ENCODE results near the gene NPAS2. TPM values are rescaled to one million over a fixed set of nuclear protein-coding genes. Genes with fewer than 3 reads are reported as not detected.

Gene NPAS2
- total and polyA plus RNA-seq, 2 donors (not counting 1 experiment from before 2014, with no cell fraction given) = 3.6 to 4.9 TPM

GRCh38 chr2:100810603-100811145, 9.3 kb upstream of the NPAS2 start:
- Histone ChIP-seq H3K4me3 (replicated peaks in 1 of 4; ENCODE audit: control extremely low read depth in 1 of 4, insufficient read depth in 1 of 4, low read depth in 3 of 4, low read length in 4 of 4) (no peak overlapping the region), H3K27me3 (ENCODE audit: control insufficient read depth, insufficient read depth, low read length) (peaks cover 3% of the 10 kb centered on the region), H3K4me1 (ENCODE audit: control insufficient read depth, extremely low read depth, insufficient read depth, low read length) (no peaks in the 10 kb centered on the region), H3K9me3 (ENCODE audit: control insufficient read depth, insufficient read depth, low read depth, low read length) (no peaks in the 10 kb centered on the region), H3K79me2 (ENCODE audit: control insufficient read depth, insufficient read depth, low read length) (no peaks in the 10 kb centered on the region), H3K27ac (ENCODE audit: insufficient read depth, low read length) (no peak overlapping the region), H4K20me1 (ENCODE audit: control insufficient read depth, extremely low read depth, insufficient read depth, low read length) (no peaks in the 10 kb centered on the region), H3K36me3 (ENCODE audit: control insufficient read depth, insufficient read depth, low read length) (no peaks in the 10 kb centered on the region), H3K4me2 (ENCODE audit: extremely low read depth, insufficient read depth, low read length) (no peak overlapping the region), H3K9ac (ENCODE audit: insufficient read depth, low read length) (no peak overlapping the region), H2AFZ (ENCODE audit: low read length) (no peak overlapping the region)
- no peak for TF ChIP-seq CTCF (conservative IDR thresholded peaks at IDR 0.05 in 1 of 2, IDR thresholded peaks at IDR 0.05 in 1 of 2; ENCODE audit: low read depth in 1 of 2, low read length in 2 of 2)
- DNase-seq (ENCODE audit: low read depth in 2 of 2) = no peak

GRCh38 chr2:100812116-100812515, 7.8 kb upstream of the NPAS2 start:
- no peaks in the 10 kb centered on the region for H3K4me1 ChIP-seq (ENCODE audit: control insufficient read depth, extremely low read depth, insufficient read depth, low read length)
- no peak overlapping the region for H2AFZ ChIP-seq (ENCODE audit: low read length)
- no peak for DNase-seq (ENCODE audit: low read depth in 2 of 2)
- no peaks in the 10 kb centered on the region for H3K79me2 ChIP-seq (ENCODE audit: control insufficient read depth, insufficient read depth, low read length)
- H3K36me3 ChIP-seq (ENCODE audit: control insufficient read depth, insufficient read depth, low read length) = no peaks in the 10 kb centered on the region
- H3K27ac ChIP-seq (ENCODE audit: insufficient read depth, low read length) = no peak overlapping the region
- TF ChIP-seq EZH2 (IDR thresholded peaks at IDR 0.05; ENCODE audit: low read length, missing control alignments) (no peak), CTCF (conservative IDR thresholded peaks at IDR 0.05 in 1 of 2, IDR thresholded peaks at IDR 0.05 in 1 of 2; ENCODE audit: low read depth in 1 of 2, low read length in 2 of 2) (no peak)
- H3K27me3 ChIP-seq (ENCODE audit: control insufficient read depth, insufficient read depth, low read length) = peaks cover 3% of the 10 kb centered on the region
- no peaks in the 10 kb centered on the region for H4K20me1 ChIP-seq (ENCODE audit: control insufficient read depth, extremely low read depth, insufficient read depth, low read length)
- no peaks in the 10 kb centered on the region for H3K9me3 ChIP-seq (ENCODE audit: control insufficient read depth, insufficient read depth, low read depth, low read length)
- H3K4me2 ChIP-seq (ENCODE audit: extremely low read depth, insufficient read depth, low read length) = no peak overlapping the region
- H3K9ac ChIP-seq (ENCODE audit: insufficient read depth, low read length) = no peak overlapping the region
- H3K4me3 ChIP-seq (replicated peaks in 1 of 4; ENCODE audit: control extremely low read depth in 1 of 4, insufficient read depth in 1 of 4, low read depth in 3 of 4, low read length in 4 of 4) = no peak overlapping the region

GRCh38 chr2:100812573-100812972, 7.4 kb upstream of the NPAS2 start:
- Histone ChIP-seq H3K4me2 (ENCODE audit: extremely low read depth, insufficient read depth, low read length) (no peak overlapping the region), H3K9me3 (ENCODE audit: control insufficient read depth, insufficient read depth, low read depth, low read length) (no peaks in the 10 kb centered on the region), H3K4me1 (ENCODE audit: control insufficient read depth, extremely low read depth, insufficient read depth, low read length) (no peaks in the 10 kb centered on the region), H2AFZ (ENCODE audit: low read length) (no peak overlapping the region), H3K27me3 (ENCODE audit: control insufficient read depth, insufficient read depth, low read length) (peaks cover 3% of the 10 kb centered on the region), H3K27ac (ENCODE audit: insufficient read depth, low read length) (no peak overlapping the region), H3K36me3 (ENCODE audit: control insufficient read depth, insufficient read depth, low read length) (no peaks in the 10 kb centered on the region), H3K79me2 (ENCODE audit: control insufficient read depth, insufficient read depth, low read length) (no peaks in the 10 kb centered on the region), H3K9ac (ENCODE audit: insufficient read depth, low read length) (no peak overlapping the region), H4K20me1 (ENCODE audit: control insufficient read depth, extremely low read depth, insufficient read depth, low read length) (no peaks in the 10 kb centered on the region), H3K4me3 (replicated peaks in 1 of 4; ENCODE audit: control extremely low read depth in 1 of 4, insufficient read depth in 1 of 4, low read depth in 3 of 4, low read length in 4 of 4) (no peak overlapping the region)
- TF ChIP-seq EZH2 (IDR thresholded peaks at IDR 0.05; ENCODE audit: low read length, missing control alignments) = no peak
- no peak for TF ChIP-seq CTCF (conservative IDR thresholded peaks at IDR 0.05 in 1 of 2, IDR thresholded peaks at IDR 0.05 in 1 of 2; ENCODE audit: low read depth in 1 of 2, low read length in 2 of 2)
- DNase-seq (ENCODE audit: low read depth in 2 of 2) = no peak
